ENCODE data around the gene CARS2.

CARS2 gene

GRCh38 chr13:110712849-110713641 lies 7.1 kb upstream of the CARS2 start:
- peak; percentile 100 for DNase-seq
- Histone ChIP-seq H3K27me3 (replicated peaks) (no peaks in the 10 kb centered on the region), H3K36me3 (replicated peaks) (no peaks in the 10 kb centered on the region), H3K27ac (peak overlapping the region; percentile 94), H3K4me3 (ENCODE audit: low read depth, low read length) (peak overlapping the region; percentile 90)
- in situ Hi-C loops (cut with HindIII; ENCODE audit: low pct_ligation_motif_present, low sequenced_read_pairs), result no loop called here
- no peak for TF ChIP-seq CTCF (IDR thresholded peaks at IDR 0.05; ENCODE audit: low read depth, low read length, missing control alignments)

GRCh38 chr13:110712081-110712848 lies 6.3 kb upstream of the CARS2 start:
- peak; percentile 63 for DNase-seq
- Histone ChIP-seq H3K27me3 (replicated peaks) (no peaks in the 10 kb centered on the region), H3K36me3 (replicated peaks) (no peaks in the 10 kb centered on the region), H3K4me3 (ENCODE audit: low read depth, low read length) (peak overlapping the region; percentile 90), H3K27ac (peak overlapping the region; percentile 89)
- TF ChIP-seq CTCF (IDR thresholded peaks at IDR 0.05; ENCODE audit: low read depth, low read length, missing control alignments), result no peak
- in situ Hi-C loops (cut with HindIII; ENCODE audit: low pct_ligation_motif_present, low sequenced_read_pairs), result no loop called here

GRCh38 chr13:110706570-110707372 lies 855 bp upstream of the CARS2 start:
- H3K27ac ChIP-seq, result peak overlapping the region; percentile 88
- H3K4me3 ChIP-seq (ENCODE audit: low read depth, low read length), result peak overlapping the region; percentile 82
- TF ChIP-seq CTCF (IDR thresholded peaks at IDR 0.05; ENCODE audit: low read depth, low read length, missing control alignments), result no peak
- no peak for DNase-seq
- in situ Hi-C loops (cut with HindIII; ENCODE audit: low pct_ligation_motif_present, low sequenced_read_pairs), result no loop called here
- no peaks in the 10 kb centered on the region for H3K36me3 ChIP-seq (replicated peaks)
- H3K27me3 ChIP-seq (replicated peaks), result no peaks in the 10 kb centered on the region

- Histone ChIP-seq H3K4me3 (ENCODE audit: low read depth, low read length) (peak overlapping the region; percentile 82), H3K27ac (peak overlapping the region; percentile 88), H3K36me3 (replicated peaks) (peaks cover 7% of the 10 kb centered on the region), H3K27me3 (replicated peaks) (no peaks in the 10 kb centered on the region)
- DNase-seq, result no peak
- in situ Hi-C loops (cut with HindIII; ENCODE audit: low pct_ligation_motif_present, low sequenced_read_pairs), result no loop called here
- no peak for TF ChIP-seq CTCF (IDR thresholded peaks at IDR 0.05; ENCODE audit: low read depth, low read length, missing control alignments)
These were observed 525 bp downstream of the CARS2 start for GRCh38 chr13:110705356-110705825.

GRCh38 chr13:110702591-110703526 lies 3.1 kb downstream of the CARS2 start:
- Histone ChIP-seq H3K27me3 (replicated peaks) (no peaks in the 10 kb centered on the region), H3K36me3 (replicated peaks) (peaks cover 23% of the 10 kb centered on the region), H3K27ac (peak overlapping the region; percentile 28), H3K4me3 (ENCODE audit: low read depth, low read length) (peak overlapping the region; percentile 20)
- peak; percentile 58 for DNase-seq
- no peak for TF ChIP-seq CTCF (IDR thresholded peaks at IDR 0.05; ENCODE audit: low read depth, low read length, missing control alignments)
- in situ Hi-C loops (cut with HindIII; ENCODE audit: low pct_ligation_motif_present, low sequenced_read_pairs), result no loop called here
